GM21381 (cell line): Measurements from ENCODE around the gene GTF2H3.

Source experiments
- ATAC-seq: cut with Tn5 transposase; IDR thresholded peaks from one replicate; pipeline ENCODE4 v1.9.1; 2021; ENCODE audit warnings: mild to moderate bottlenecking, moderate library complexity; ENCODE audit not compliant: unreplicated experiment

Gene GTF2H3

DNA sequence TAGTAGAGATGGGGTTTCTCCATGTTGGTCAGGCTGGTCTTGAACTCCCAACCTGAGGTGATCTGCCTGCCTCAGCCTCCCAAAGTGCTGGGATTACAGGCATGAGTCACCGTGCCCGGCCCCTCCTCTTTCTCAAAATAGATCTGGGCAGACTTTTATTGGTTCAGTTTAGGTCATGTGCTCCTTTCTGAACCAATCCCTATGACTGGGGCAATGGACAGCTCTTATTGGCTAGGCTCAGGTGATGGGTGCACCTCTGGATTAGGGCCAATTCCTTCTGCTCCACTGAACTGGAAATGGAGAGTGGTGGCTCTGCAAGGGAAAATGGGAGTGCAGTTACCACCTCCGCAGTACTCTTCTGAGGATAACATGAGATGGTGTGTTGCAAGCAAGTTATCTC, 72.3 kb downstream of the GTF2H3 start:
- ATAC-seq = no peak

DNA sequence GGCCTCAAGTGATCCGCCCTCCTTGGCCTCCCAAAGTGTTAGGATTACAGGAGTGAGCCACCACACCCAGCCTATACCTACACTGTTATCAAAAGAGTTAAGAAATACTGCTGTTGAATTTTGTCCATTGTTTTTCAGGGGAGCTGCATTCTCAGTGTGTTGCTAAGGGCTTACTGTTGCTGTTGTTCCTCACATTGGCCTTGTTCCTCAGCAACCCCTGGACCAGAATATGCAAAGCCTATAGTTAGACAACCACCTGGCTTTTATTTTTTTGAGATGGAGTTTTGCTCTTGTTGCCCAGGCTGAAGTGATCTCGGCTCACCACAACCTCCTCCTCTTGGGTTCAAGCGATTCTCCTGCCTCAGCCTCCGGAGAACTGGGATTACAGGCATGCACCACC, 73.8 kb downstream of the GTF2H3 start:
- ATAC-seq = no peak
